Natural killer cell (primary cell): ENCODE data around the gene SLC6A17. TPM values are rescaled to one million over a fixed set of nuclear protein-coding genes. Genes with fewer than 3 reads are reported as not detected.

Experiments
- ATAC-seq, 3 donors: fragments of 150-1000 bp in 2 of 3; fragments of 200-7000 bp in 1 of 3; cut with Tn5 transposase; 1 replicate in 1 of 3; 2 replicates in 2 of 3; pipeline ENCODE4 v1.10.0; 2021; ENCODE audit warnings: mild to moderate bottlenecking in 2 of 3, moderate library complexity in 2 of 3
- DNase-seq, 2 donors: peaks; one replicate each; pipeline versions ENCODE4 v3.0.0 to v3.0.0-alpha.2; 2013 to 2021; ENCODE audit warnings: mixed read lengths in 1 of 2
- H3K27ac ChIP-seq: one replicate; pipeline ENCODE4 v1.5.1; 2013; ENCODE audit warnings: mild to moderate bottlenecking, low read length
- H3K27me3 ChIP-seq: one replicate; pipeline ENCODE4 v1.6.1; 2013; ENCODE audit warnings: low read length; ENCODE audit not compliant: control insufficient read depth, insufficient read depth
- H3K36me3 ChIP-seq: one replicate; pipeline ENCODE4 v1.6.1; 2013; ENCODE audit warnings: low read length; ENCODE audit not compliant: control insufficient read depth, insufficient read depth
- H3K4me1 ChIP-seq: one replicate; pipeline ENCODE4 v1.6.1; 2013; ENCODE audit warnings: low read length; ENCODE audit not compliant: control insufficient read depth, insufficient read depth
- H3K4me3 ChIP-seq: one replicate; pipeline ENCODE4 v1.5.1; 2013; ENCODE audit warnings: low read length
- H3K9me3 ChIP-seq: one replicate; pipeline ENCODE4 v1.6.1; 2013; ENCODE audit warnings: low read length; ENCODE audit not compliant: control insufficient read depth, insufficient read depth
- H3K27ac Mint-ChIP-seq, 2 donors: one replicate each; pipeline ENCODE4 v1.8.0; 2022; ENCODE audit warnings: mild to moderate bottlenecking in 2 of 2, mixed read lengths in 2 of 2, moderate library complexity in 1 of 2
- H3K27me3 Mint-ChIP-seq, 2 donors: one replicate each; pipeline ENCODE4 v1.8.0; 2022; ENCODE audit warnings: low read depth in 2 of 2, mixed read lengths in 2 of 2
- H3K36me3 Mint-ChIP-seq: one replicate; pipeline ENCODE4 v1.8.0; 2022; ENCODE audit warnings: mixed read lengths
- H3K4me1 Mint-ChIP-seq, 2 donors: one replicate each; pipeline ENCODE4 v1.8.0; 2022; ENCODE audit warnings: mixed read lengths in 2 of 2
- H3K4me3 Mint-ChIP-seq: one replicate; pipeline ENCODE4 v1.8.0; 2022; ENCODE audit warnings: mild to moderate bottlenecking, moderate library complexity, mixed read lengths
- H3K9me3 Mint-ChIP-seq, 2 donors: one replicate each; pipeline ENCODE4 v1.8.0; 2022; ENCODE audit warnings: mixed read lengths in 2 of 2
- WGBS: methylation state at CpG from one replicate; pipeline ENCODE4 v1.1.7; 2013; ENCODE audit warnings: missing lambda C conversion rate; ENCODE audit not compliant: insufficient coverage; 5-methylcytosine and 5-hydroxymethylcytosine counted together
- intact Hi-C: fragments of 100-400 bp; cut with micrococcal nuclease; formaldehyde crosslinking; loops from one replicate; pipeline ENCODE4 v1.14.2; 2022
- total RNA-seq, 4 donors: library from RNA; stranded (reverse); fragments of 120-200 nt in 1 of 4; gene quantifications; one replicate each; pipeline versions ENCODE4 v1.2.3 to v1.2.4, GENCODE V29; 2013 to 2022
- TF ChIP-seq, protein P1 (sequence below): fragments of 200-600 bp; IDR thresholded peaks from one replicate; pipeline ENCODE4 v1.8.0; 2022; ENCODE audit warnings: antibody characterized with exemption

The SLC6A17 gene
- total RNA-seq, 3 donors from 2014 or later (not counting 1 experiment from before 2014, with no cell fraction given) = not detected

DNA sequence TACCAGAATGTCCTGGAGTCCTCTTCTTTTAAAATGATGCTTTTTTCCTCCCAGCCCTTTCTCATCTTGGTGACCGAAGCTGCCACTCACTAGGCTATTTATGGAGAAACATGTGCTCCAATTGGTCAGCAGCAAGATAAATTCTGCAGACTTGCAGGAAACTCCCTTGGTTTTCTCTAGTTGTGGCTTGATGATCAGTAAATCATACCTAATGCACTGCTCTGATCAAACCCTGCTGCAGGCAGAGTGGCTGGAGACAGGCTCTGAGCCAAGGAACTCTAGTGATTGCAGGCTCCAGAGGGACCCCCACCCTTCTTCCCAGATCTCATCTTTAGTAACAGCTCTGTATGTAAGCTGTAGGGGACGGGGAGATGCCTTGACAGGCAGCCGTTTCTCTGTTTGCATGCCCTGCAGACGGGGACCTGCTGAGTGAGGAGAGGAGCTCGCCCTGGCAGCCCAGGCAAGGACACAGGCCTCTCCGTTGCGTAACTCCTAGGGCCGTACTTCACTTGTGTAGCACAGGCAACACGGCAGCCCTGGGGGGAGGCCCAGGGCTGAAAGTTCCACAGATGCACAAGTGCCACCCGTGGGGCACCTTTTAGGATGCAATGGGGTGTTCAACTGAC, 14.5 kb downstream of the SLC6A17 start:
- TF ChIP-seq, protein P1, sequence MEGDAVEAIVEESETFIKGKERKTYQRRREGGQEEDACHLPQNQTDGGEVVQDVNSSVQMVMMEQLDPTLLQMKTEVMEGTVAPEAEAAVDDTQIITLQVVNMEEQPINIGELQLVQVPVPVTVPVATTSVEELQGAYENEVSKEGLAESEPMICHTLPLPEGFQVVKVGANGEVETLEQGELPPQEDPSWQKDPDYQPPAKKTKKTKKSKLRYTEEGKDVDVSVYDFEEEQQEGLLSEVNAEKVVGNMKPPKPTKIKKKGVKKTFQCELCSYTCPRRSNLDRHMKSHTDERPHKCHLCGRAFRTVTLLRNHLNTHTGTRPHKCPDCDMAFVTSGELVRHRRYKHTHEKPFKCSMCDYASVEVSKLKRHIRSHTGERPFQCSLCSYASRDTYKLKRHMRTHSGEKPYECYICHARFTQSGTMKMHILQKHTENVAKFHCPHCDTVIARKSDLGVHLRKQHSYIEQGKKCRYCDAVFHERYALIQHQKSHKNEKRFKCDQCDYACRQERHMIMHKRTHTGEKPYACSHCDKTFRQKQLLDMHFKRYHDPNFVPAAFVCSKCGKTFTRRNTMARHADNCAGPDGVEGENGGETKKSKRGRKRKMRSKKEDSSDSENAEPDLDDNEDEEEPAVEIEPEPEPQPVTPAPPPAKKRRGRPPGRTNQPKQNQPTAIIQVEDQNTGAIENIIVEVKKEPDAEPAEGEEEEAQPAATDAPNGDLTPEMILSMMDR = no peak
- Histone ChIP-seq H3K36me3 (no peaks in the 10 kb centered on the region), H3K9me3 (no peaks in the 10 kb centered on the region), H3K4me1 (no peaks in the 10 kb centered on the region), H3K27me3 (no peaks in the 10 kb centered on the region), H3K4me3 (no peak overlapping the region), H3K27ac (no peak overlapping the region)
- H3K36me3 Mint-ChIP-seq = no peaks in the 10 kb centered on the region
- no peaks in the 10 kb centered on the region for H3K4me1 Mint-ChIP-seq
- H3K4me3 Mint-ChIP-seq = no peak overlapping the region
- WGBS = 84% methylated on average over 10 of the region's 10 CpGs
- ATAC-seq (no peak), DNase-seq (no peak)
- H3K9me3 Mint-ChIP-seq = no peaks in the 10 kb centered on the region
- H3K27ac Mint-ChIP-seq = no peak overlapping the region
- intact Hi-C loops = no loop called here
- peaks cover 0 to 15% of the 10 kb centered on the region in 2 donors for H3K27me3 Mint-ChIP-seq

DNA sequence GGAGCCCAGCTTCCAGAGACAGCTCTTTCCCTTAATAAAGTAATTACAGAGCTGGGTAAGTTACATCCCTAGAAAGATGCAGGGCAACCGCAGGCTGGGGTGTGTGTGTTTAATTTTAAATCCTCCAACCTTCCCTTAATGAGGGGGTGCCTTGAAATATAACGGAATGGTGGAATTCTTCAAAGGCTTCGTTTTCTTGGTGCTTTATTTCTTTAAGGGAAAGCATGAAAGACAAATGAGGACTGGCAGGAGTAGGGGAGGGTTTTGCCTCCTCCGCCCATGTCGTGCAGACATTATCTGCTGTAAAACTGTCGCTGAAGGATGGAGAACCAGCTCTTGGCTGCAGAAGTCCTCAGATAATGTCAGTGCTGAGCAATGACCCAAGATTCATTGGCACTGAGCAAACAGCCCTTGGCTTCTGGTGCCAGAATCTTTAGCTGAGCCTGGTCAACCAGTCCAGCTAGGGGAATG, 15.5 kb downstream of the SLC6A17 start:
- Mint-ChIP-seq H3K27ac (no peak overlapping the region), H3K9me3 (no peaks in the 10 kb centered on the region), H3K4me3 (no peak overlapping the region), H3K36me3 (no peaks in the 10 kb centered on the region), H3K4me1 (no peaks in the 10 kb centered on the region), H3K27me3 (peaks cover 0 to 8% of the 10 kb centered on the region in 2 donors)
- Histone ChIP-seq H3K9me3 (no peaks in the 10 kb centered on the region), H3K4me3 (no peak overlapping the region), H3K4me1 (no peaks in the 10 kb centered on the region), H3K27me3 (no peaks in the 10 kb centered on the region), H3K27ac (no peak overlapping the region), H3K36me3 (no peaks in the 10 kb centered on the region)
- DNase-seq (no peak), ATAC-seq (no peak)
- TF ChIP-seq, protein P1 = no peak
- WGBS = 85% methylated on average over 5 of the region's 6 CpGs
- intact Hi-C loops = no loop called here

DNA sequence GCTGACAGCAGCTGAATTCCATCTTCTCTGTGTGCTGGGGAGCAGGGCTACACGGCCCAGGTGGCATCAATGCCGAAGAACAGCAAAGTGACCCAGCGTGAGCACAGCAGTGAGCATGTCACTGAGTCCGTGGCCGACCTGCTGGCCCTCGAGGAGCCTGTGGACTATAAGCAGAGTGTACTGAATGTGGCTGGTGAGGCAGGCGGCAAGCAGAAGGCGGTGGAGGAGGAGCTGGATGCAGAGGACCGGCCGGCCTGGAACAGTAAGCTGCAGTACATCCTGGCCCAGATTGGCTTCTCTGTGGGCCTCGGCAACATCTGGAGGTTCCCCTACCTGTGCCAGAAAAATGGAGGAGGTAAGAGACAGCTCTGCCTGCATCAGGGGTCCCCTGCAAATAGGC, 16.6 kb downstream of the SLC6A17 start:
- Histone ChIP-seq H3K36me3 (no peaks in the 10 kb centered on the region), H3K27ac (no peak overlapping the region), H3K4me3 (no peak overlapping the region), H3K9me3 (no peaks in the 10 kb centered on the region), H3K27me3 (no peaks in the 10 kb centered on the region), H3K4me1 (no peaks in the 10 kb centered on the region)
- no peaks in the 10 kb centered on the region for H3K9me3 Mint-ChIP-seq
- 89% methylated on average over 11 of the region's 11 CpGs for WGBS
- H3K36me3 Mint-ChIP-seq = no peaks in the 10 kb centered on the region
- H3K4me1 Mint-ChIP-seq = no peaks in the 10 kb centered on the region
- H3K4me3 Mint-ChIP-seq = no peak overlapping the region
- no peak overlapping the region for H3K27ac Mint-ChIP-seq
- DNase-seq (no peak), ATAC-seq (no peak)
- TF ChIP-seq, protein P1 = no peak
- intact Hi-C loops = no loop called here
- peaks cover 5 to 11% of the 10 kb centered on the region in 2 donors for H3K27me3 Mint-ChIP-seq
